SK-N-MC (cell line): ENCODE measurements around the gene IQCN.

Experiments
- DNase-seq: peaks from one replicate; pipeline ENCODE4 v3.0.0-alpha.2; 2011; ENCODE audit warnings: low read depth, low spot score
- H3K27ac ChIP-seq: fragments of 200-600 bp; sonication (generic); 2 replicates; pipeline ENCODE4 v1.5.1; 2016; ENCODE audit warnings: mixed run types
- H3K36me3 ChIP-seq: fragments of 200-600 bp; sonication (generic); 2 replicates; pipeline ENCODE4 v1.6.1; 2017; ENCODE audit warnings: antibody characterized with exemption, low read length, mixed read lengths; ENCODE audit not compliant: insufficient read depth
- H3K4me3 ChIP-seq: fragments of 200-600 bp; sonication (generic); 2 replicates; pipeline ENCODE4 v1.5.1; 2016
- H3K9ac ChIP-seq: fragments of 200-600 bp; sonication (generic); 2 replicates; pipeline ENCODE4 v1.8.0; 2017; ENCODE audit warnings: mixed run types, mixed read lengths; ENCODE audit not compliant: insufficient read length
- H3K9me3 ChIP-seq: fragments of 200-600 bp; sonication (generic); 2 replicates; pipeline ENCODE4 v1.6.1; 2017; ENCODE audit warnings: low read depth, mild to moderate bottlenecking, antibody characterized with exemption, low read length, moderate library complexity, mixed read lengths
- EZH2 ChIP-seq: fragments of 200-600 bp; sonication (generic); IDR thresholded peaks from one replicate; pipeline ENCODE4 v1.6.1; 2017; ENCODE audit warnings: antibody characterized with exemption
- FOXP2 ChIP-seq: optimal IDR thresholded peaks from 2 replicates; pipeline ENCODE3; 2011; ENCODE audit warnings: mild to moderate bottlenecking, moderate library complexity; ENCODE audit not compliant: insufficient read depth; ENCODE audit errors: extremely low read length, control extremely low read depth
- POLR2AphosphoS5 ChIP-seq: IDR thresholded peaks from 2 replicates; pipeline ENCODE4 v1.6.1; 2012; ENCODE audit warnings: mild to moderate bottlenecking, low read depth, low read length, borderline replicate concordance

Gene IQCN

GRCh38 chr19:18233224-18233825, 40.9 kb downstream of the IQCN start:
- Histone ChIP-seq H3K36me3 (no peaks in the 10 kb centered on the region), H3K27ac (no peak overlapping the region), H3K9me3 (no peaks in the 10 kb centered on the region), H3K4me3 (no peak overlapping the region), H3K9ac (no peak overlapping the region)
- DNase-seq: no peak
- TF ChIP-seq POLR2AphosphoS5: no peak
- no peak for TF ChIP-seq EZH2
- no peak for TF ChIP-seq FOXP2

- H3K27ac ChIP-seq: no peak overlapping the region
- no peak overlapping the region for H3K9ac ChIP-seq
- DNase-seq: no peak
- TF ChIP-seq EZH2: no peak
- TF ChIP-seq FOXP2: no peak
- no peak for TF ChIP-seq POLR2AphosphoS5
- no peaks in the 10 kb centered on the region for H3K36me3 ChIP-seq
- no peak overlapping the region for H3K4me3 ChIP-seq
- H3K9me3 ChIP-seq: no peaks in the 10 kb centered on the region
Measured at GRCh38 chr19:18232540-18233223, 41.6 kb downstream of the IQCN start.

GRCh38 chr19:18231775-18232174, 42.5 kb downstream of the IQCN start:
- Histone ChIP-seq H3K27ac (no peak overlapping the region), H3K36me3 (no peaks in the 10 kb centered on the region), H3K9me3 (no peaks in the 10 kb centered on the region), H3K4me3 (no peak overlapping the region), H3K9ac (no peak overlapping the region)
- DNase-seq: peak; percentile 12
- TF ChIP-seq FOXP2 (no peak), EZH2 (no peak), POLR2AphosphoS5 (no peak)

- TF ChIP-seq FOXP2: no peak
- TF ChIP-seq POLR2AphosphoS5: no peak
- TF ChIP-seq EZH2: no peak
- H3K4me3 ChIP-seq: no peak overlapping the region
- no peaks in the 10 kb centered on the region for H3K36me3 ChIP-seq
- no peak overlapping the region for H3K9ac ChIP-seq
- no peaks in the 10 kb centered on the region for H3K9me3 ChIP-seq
- H3K27ac ChIP-seq: no peak overlapping the region
- no peak for DNase-seq
Measured at GRCh38 chr19:18230941-18231734, 43.1 kb downstream of the IQCN start.

- H3K27ac ChIP-seq: no peak overlapping the region
- H3K9me3 ChIP-seq: no peaks in the 10 kb centered on the region
- H3K36me3 ChIP-seq: no peaks in the 10 kb centered on the region
- no peak overlapping the region for H3K4me3 ChIP-seq
- TF ChIP-seq FOXP2: no peak
- no peak for TF ChIP-seq POLR2AphosphoS5
- TF ChIP-seq EZH2: no peak
- no peak for DNase-seq
- no peak overlapping the region for H3K9ac ChIP-seq
Measured at GRCh38 chr19:18229915-18230314, 44.3 kb downstream of the IQCN start.

GRCh38 chr19:18229474-18229873, 44.8 kb downstream of the IQCN start:
- TF ChIP-seq POLR2AphosphoS5: no peak
- TF ChIP-seq FOXP2: no peak
- TF ChIP-seq EZH2: no peak
- DNase-seq: no peak
- Histone ChIP-seq H3K36me3 (no peaks in the 10 kb centered on the region), H3K27ac (no peak overlapping the region), H3K4me3 (no peak overlapping the region), H3K9ac (no peak overlapping the region), H3K9me3 (no peaks in the 10 kb centered on the region)

- Histone ChIP-seq H3K27ac (no peak overlapping the region), H3K9me3 (no peaks in the 10 kb centered on the region), H3K9ac (no peak overlapping the region), H3K36me3 (no peaks in the 10 kb centered on the region), H3K4me3 (no peak overlapping the region)
- no peak for DNase-seq
- no peak for TF ChIP-seq EZH2
- TF ChIP-seq FOXP2: no peak
- no peak for TF ChIP-seq POLR2AphosphoS5
Measured at GRCh38 chr19:18227781-18228271, 46.4 kb downstream of the IQCN start.

GRCh38 chr19:18226956-18227780, 47.1 kb downstream of the IQCN start:
- Histone ChIP-seq H3K36me3 (no peaks in the 10 kb centered on the region), H3K27ac (no peak overlapping the region), H3K9ac (no peak overlapping the region), H3K9me3 (no peaks in the 10 kb centered on the region), H3K4me3 (no peak overlapping the region)
- TF ChIP-seq EZH2 (no peak), POLR2AphosphoS5 (no peak), FOXP2 (no peak)
- no peak for DNase-seq
